Subcutaneous adipose tissue (tissue), 4 donors: ENCODE results near the gene LYPD3. TPM values are rescaled to one million over a fixed set of nuclear protein-coding genes. Genes with fewer than 3 reads are reported as not detected.

Experiments
- CTCF ChIP-seq: fragments of 450-650 bp; IDR thresholded peaks from one replicate; pipeline ENCODE4 v1.5.1; 2016; ENCODE audit warnings: low read depth, mild to moderate bottlenecking, control low read depth, antibody characterized with exemption, moderate library complexity
- total RNA-seq, 4 donors: library from RNA; depleted of rRNA; stranded (reverse); fragments of >200 nt; gene quantifications; one replicate each; pipeline ENCODE4 v1.1.0, GENCODE V29; 2016

Gene LYPD3
- total RNA-seq, 4 donors from 2014 or later: 0.34 TPM; not detected in 3

- TF ChIP-seq CTCF: no peak
Observed at GRCh38 chr19:43438291-43439031, 26.9 kb downstream of the LYPD3 start.

- no peak for TF ChIP-seq CTCF
Observed at GRCh38 chr19:43437712-43438111, 27.7 kb downstream of the LYPD3 start.

- TF ChIP-seq CTCF: no peak
Observed at GRCh38 chr19:43435775-43436174, 29.6 kb downstream of the LYPD3 start.

- TF ChIP-seq CTCF: no peak
Observed at GRCh38 chr19:43433689-43434088, 31.7 kb downstream of the LYPD3 start.

GRCh38 chr19:43433358-43433673 lies 32.1 kb downstream of the LYPD3 start:
- no peak for TF ChIP-seq CTCF

GRCh38 chr19:43430976-43431375 lies 34.4 kb downstream of the LYPD3 start:
- TF ChIP-seq CTCF: no peak

- TF ChIP-seq CTCF: no peak
Observed at GRCh38 chr19:43430142-43430710, 35.2 kb downstream of the LYPD3 start.
